HL-60 (cell line): ENCODE data around the gene LIMS2.

Experiments
- GABPA ChIP-seq: IDR thresholded peaks from 2 replicates; pipeline ENCODE4 v1.6.1; 2012; ENCODE audit warnings: low read depth
- POLR2AphosphoS5 ChIP-seq: IDR thresholded peaks from 2 replicates; pipeline ENCODE4 v1.6.1; 2012; ENCODE audit warnings: low read depth
- SPI1 ChIP-seq: IDR thresholded peaks from 2 replicates; pipeline ENCODE4 v1.6.1; 2012; ENCODE audit warnings: low read depth, mild to moderate bottlenecking, borderline replicate concordance
- TF ChIP-seq, protein P1 (sequence below): IDR thresholded peaks from one replicate; pipeline ENCODE4 v1.5.1; 2011; ENCODE audit warnings: low read length, control low read depth, inconsistent platforms; ENCODE audit not compliant: insufficient read depth
- TF ChIP-seq, protein P2 (sequence below): IDR thresholded peaks from 2 replicates; pipeline ENCODE4 v1.6.1; 2012; ENCODE audit warnings: low read depth; ENCODE audit not compliant: insufficient replicate concordance

DNA sequence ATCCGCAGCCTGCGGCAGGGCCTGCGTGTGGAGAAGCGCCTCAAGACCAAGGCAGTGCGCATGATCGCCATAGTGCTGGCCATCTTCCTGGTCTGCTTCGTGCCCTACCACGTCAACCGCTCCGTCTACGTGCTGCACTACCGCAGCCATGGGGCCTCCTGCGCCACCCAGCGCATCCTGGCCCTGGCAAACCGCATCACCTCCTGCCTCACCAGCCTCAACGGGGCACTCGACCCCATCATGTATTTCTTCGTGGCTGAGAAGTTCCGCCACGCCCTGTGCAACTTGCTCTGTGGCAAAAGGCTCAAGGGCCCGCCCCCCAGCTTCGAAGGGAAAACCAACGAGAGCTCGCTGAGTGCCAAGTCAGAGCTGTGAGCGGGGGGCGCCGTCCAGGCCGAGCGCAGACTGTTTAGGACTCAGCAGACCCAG is 23.9 kb downstream of the LIMS2 start:
- TF ChIP-seq, protein P1, sequence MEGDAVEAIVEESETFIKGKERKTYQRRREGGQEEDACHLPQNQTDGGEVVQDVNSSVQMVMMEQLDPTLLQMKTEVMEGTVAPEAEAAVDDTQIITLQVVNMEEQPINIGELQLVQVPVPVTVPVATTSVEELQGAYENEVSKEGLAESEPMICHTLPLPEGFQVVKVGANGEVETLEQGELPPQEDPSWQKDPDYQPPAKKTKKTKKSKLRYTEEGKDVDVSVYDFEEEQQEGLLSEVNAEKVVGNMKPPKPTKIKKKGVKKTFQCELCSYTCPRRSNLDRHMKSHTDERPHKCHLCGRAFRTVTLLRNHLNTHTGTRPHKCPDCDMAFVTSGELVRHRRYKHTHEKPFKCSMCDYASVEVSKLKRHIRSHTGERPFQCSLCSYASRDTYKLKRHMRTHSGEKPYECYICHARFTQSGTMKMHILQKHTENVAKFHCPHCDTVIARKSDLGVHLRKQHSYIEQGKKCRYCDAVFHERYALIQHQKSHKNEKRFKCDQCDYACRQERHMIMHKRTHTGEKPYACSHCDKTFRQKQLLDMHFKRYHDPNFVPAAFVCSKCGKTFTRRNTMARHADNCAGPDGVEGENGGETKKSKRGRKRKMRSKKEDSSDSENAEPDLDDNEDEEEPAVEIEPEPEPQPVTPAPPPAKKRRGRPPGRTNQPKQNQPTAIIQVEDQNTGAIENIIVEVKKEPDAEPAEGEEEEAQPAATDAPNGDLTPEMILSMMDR, result no peak
- TF ChIP-seq POLR2AphosphoS5 (no peak), SPI1 (no peak), GABPA (no peak)
- TF ChIP-seq, protein P2, sequence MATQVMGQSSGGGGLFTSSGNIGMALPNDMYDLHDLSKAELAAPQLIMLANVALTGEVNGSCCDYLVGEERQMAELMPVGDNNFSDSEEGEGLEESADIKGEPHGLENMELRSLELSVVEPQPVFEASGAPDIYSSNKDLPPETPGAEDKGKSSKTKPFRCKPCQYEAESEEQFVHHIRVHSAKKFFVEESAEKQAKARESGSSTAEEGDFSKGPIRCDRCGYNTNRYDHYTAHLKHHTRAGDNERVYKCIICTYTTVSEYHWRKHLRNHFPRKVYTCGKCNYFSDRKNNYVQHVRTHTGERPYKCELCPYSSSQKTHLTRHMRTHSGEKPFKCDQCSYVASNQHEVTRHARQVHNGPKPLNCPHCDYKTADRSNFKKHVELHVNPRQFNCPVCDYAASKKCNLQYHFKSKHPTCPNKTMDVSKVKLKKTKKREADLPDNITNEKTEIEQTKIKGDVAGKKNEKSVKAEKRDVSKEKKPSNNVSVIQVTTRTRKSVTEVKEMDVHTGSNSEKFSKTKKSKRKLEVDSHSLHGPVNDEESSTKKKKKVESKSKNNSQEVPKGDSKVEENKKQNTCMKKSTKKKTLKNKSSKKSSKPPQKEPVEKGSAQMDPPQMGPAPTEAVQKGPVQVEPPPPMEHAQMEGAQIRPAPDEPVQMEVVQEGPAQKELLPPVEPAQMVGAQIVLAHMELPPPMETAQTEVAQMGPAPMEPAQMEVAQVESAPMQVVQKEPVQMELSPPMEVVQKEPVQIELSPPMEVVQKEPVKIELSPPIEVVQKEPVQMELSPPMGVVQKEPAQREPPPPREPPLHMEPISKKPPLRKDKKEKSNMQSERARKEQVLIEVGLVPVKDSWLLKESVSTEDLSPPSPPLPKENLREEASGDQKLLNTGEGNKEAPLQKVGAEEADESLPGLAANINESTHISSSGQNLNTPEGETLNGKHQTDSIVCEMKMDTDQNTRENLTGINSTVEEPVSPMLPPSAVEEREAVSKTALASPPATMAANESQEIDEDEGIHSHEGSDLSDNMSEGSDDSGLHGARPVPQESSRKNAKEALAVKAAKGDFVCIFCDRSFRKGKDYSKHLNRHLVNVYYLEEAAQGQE, result no peak
